WTC11 (cell line): ENCODE results near the gene PRSS8. TPM values are rescaled to one million over a fixed set of nuclear protein-coding genes. Genes with fewer than 3 reads are reported as not detected.
"Not testable (repeated sequence)": the region's sequence is repeated elsewhere in the genome, so short reads cannot be mapped to it uniquely, and the experiment has no call there.

ENCODE experiments used
- ATAC-seq: fragments of 200-7000 bp; cut with Tn5 transposase; 2 replicates; pipeline ENCODE4 v1.10.0; 2021; ENCODE audit warnings: mild to moderate bottlenecking, moderate library complexity
- CTCF ChIA-PET: fragments of 300-600 bp; sonication (Branson Sonifier 250); formaldehyde crosslinking; loops from one replicate; lab custom pipeline; 2021; ENCODE audit warnings: antibody characterized with exemption; lab: Charles Lee
- POLR2A ChIA-PET: fragments of 350-600 bp; sonication (Branson Sonifier 250); formaldehyde crosslinking; loops from one replicate; lab custom pipeline; 2021; ENCODE audit warnings: antibody characterized with exemption; lab: Charles Lee
- DNase-seq: peaks from one replicate; pipeline ENCODE4 v3.0.0; 2021; ENCODE audit warnings: low spot score
- H3K27ac Mint-ChIP-seq: 2 replicates; pipeline ENCODE4 v1.8.0; 2021; ENCODE audit warnings: mixed read lengths
- H3K27me3 Mint-ChIP-seq: 2 replicates; pipeline ENCODE4 v1.8.0; 2021; ENCODE audit warnings: low read depth, mild to moderate bottlenecking, moderate library complexity, mixed read lengths
- H3K36me3 Mint-ChIP-seq: 2 replicates; pipeline ENCODE4 v1.8.0; 2021; ENCODE audit warnings: mixed read lengths
- H3K4me1 Mint-ChIP-seq: 2 replicates; pipeline ENCODE4 v1.8.0; 2022; ENCODE audit warnings: mixed read lengths
- H3K4me3 Mint-ChIP-seq: 2 replicates; pipeline ENCODE4 v1.8.0; 2021; ENCODE audit warnings: mild to moderate bottlenecking, moderate library complexity, mixed read lengths
- H3K9me3 Mint-ChIP-seq: 2 replicates; pipeline ENCODE4 v1.8.0; 2021; ENCODE audit warnings: mixed read lengths
- CBFB ChIP-seq: sonication (generic); formaldehyde crosslinking; IDR thresholded peaks from 2 replicates; pipeline ENCODE4 v1.8.1; 2022; ENCODE audit warnings: mild to moderate bottlenecking, low read depth, missing genetic modification reagents
- CDX4 ChIP-seq: fragments of 250-450 bp; sonication (Bioruptor Pico); IDR thresholded peaks from 2 replicates; pipeline ENCODE4 v1.9.0; 2021; ENCODE audit warnings: moderate library complexity, mild to moderate bottlenecking, inconsistent platforms, borderline replicate concordance
- CREB1 ChIP-seq: sonication (generic); formaldehyde crosslinking; IDR thresholded peaks from 2 replicates; pipeline ENCODE4 v1.8.0; 2023; ENCODE audit warnings: mild to moderate bottlenecking, missing genetic modification reagents
- MYBL2 ChIP-seq: sonication (generic); formaldehyde crosslinking; IDR thresholded peaks from 2 replicates; pipeline ENCODE4 v1.8.1; 2023; ENCODE audit warnings: mild to moderate bottlenecking, moderate library complexity, missing genetic modification reagents
- NFE2L1 ChIP-seq: sonication (generic); formaldehyde crosslinking; IDR thresholded peaks from 2 replicates; pipeline ENCODE4 v1.8.1; 2023; ENCODE audit warnings: missing genetic modification reagents
- NR2C2 ChIP-seq: sonication (generic); formaldehyde crosslinking; IDR thresholded peaks from 2 replicates; pipeline ENCODE4 v1.8.0; 2022; ENCODE audit warnings: mild to moderate bottlenecking, missing genetic modification reagents
- NR3C1 ChIP-seq: sonication (generic); formaldehyde crosslinking; conservative IDR thresholded peaks from 2 replicates; pipeline ENCODE4 v1.8.1; 2023; ENCODE audit warnings: low read depth, mild to moderate bottlenecking, missing genetic modification reagents
- PRRX2 ChIP-seq: fragments of 250-450 bp; sonication (Bioruptor Pico); IDR thresholded peaks from 2 replicates; pipeline ENCODE4 v1.8.0; 2021; ENCODE audit warnings: mild to moderate bottlenecking
- SMAD3 ChIP-seq: sonication (generic); formaldehyde crosslinking; IDR thresholded peaks from 2 replicates; pipeline ENCODE4 v1.8.0; 2022; ENCODE audit warnings: missing genetic modification reagents, mild to moderate bottlenecking, borderline replicate concordance
- TEAD4 ChIP-seq: sonication (generic); formaldehyde crosslinking; IDR thresholded peaks from 2 replicates; pipeline ENCODE4 v1.8.0; 2022; ENCODE audit warnings: mild to moderate bottlenecking, missing genetic modification reagents
- ZNF121 ChIP-seq: sonication (generic); formaldehyde crosslinking; IDR thresholded peaks from 2 replicates; pipeline ENCODE4 v1.8.0; 2023; ENCODE audit warnings: missing genetic modification reagents
- ZNF219 ChIP-seq: sonication (generic); formaldehyde crosslinking; IDR thresholded peaks from 2 replicates; pipeline ENCODE4 v1.8.0; 2023; ENCODE audit warnings: missing genetic modification reagents, mild to moderate bottlenecking, borderline replicate concordance
- total RNA-seq: library from RNA; stranded (reverse); gene quantifications from 3 replicates; pipeline ENCODE4 v1.2.3, GENCODE V29; 2021
- TF ChIP-seq, protein P1 (sequence below): sonication (generic); formaldehyde crosslinking; IDR thresholded peaks from 2 replicates; pipeline ENCODE4 v1.8.1; 2022; ENCODE audit warnings: missing genetic modification reagents, borderline replicate concordance
- TF ChIP-seq, protein P2 (sequence below): sonication (generic); formaldehyde crosslinking; IDR thresholded peaks from 2 replicates; pipeline ENCODE4 v1.8.0; 2023; ENCODE audit warnings: missing genetic modification reagents, mild to moderate bottlenecking, borderline replicate concordance
- TF ChIP-seq, protein P3 (sequence below): sonication (generic); formaldehyde crosslinking; conservative IDR thresholded peaks from 2 replicates; pipeline ENCODE4 v1.8.1; 2022; ENCODE audit warnings: mild to moderate bottlenecking, missing genetic modification reagents

The PRSS8 gene
- total RNA-seq, 1 experiment from 2014 or later = 78.8 TPM

DNA sequence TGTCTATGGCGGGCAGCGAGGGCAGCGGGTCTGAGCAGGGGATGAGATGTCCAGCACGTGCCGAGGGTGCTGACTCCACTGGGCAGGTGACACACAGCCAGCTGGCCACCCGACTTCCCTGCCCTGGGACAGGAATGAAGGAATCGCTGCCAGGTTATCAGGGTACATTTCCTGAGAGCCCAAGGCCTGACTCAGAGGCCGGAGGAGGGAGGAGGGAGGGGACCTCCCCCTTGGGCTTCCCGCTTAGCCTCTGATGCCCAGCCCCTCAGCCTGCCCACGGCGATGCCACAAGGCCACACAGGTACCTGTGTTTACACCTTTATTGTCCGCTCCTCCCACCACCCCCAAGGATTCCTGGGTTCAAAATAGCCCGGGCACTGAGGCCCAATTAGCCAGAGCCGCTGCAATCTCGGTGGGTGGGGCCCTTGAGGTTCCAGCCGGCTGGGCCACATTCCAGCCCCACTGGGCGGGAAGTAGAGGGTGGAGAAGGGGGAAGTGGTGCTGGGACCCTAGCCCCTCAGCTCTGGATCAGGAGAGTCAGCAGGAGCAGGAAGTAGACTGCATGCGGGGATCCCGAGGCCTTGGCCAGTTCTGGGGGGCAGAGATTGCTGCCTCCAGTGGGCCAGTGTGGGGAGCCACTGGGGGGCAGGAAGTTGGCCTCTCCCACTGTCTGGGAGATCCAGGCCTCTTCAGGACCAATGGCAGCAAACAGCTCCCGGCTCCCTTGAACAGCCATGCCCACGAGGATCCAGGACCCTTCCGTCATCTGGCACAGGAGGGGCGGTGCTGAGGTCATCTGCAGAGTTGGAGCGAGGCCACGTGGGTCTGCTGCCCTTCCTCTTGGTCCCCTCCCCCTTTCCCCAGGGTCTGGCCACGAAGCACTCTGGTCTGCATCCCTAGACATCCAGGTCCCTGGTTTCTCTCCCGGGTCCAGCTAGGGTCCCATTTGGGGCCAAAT, 3.4 kb upstream of the PRSS8 start (continued):
- TF ChIP-seq PRRX2 (CRISPR knock-in tag) (no peak), NR2C2 (CRISPR knock-in tag) (no peak), TEAD4 (CRISPR knock-in tag) (peak; percentile 63; the same call in 1 of the 2 replicates)
- TF ChIP-seq, protein P1, sequence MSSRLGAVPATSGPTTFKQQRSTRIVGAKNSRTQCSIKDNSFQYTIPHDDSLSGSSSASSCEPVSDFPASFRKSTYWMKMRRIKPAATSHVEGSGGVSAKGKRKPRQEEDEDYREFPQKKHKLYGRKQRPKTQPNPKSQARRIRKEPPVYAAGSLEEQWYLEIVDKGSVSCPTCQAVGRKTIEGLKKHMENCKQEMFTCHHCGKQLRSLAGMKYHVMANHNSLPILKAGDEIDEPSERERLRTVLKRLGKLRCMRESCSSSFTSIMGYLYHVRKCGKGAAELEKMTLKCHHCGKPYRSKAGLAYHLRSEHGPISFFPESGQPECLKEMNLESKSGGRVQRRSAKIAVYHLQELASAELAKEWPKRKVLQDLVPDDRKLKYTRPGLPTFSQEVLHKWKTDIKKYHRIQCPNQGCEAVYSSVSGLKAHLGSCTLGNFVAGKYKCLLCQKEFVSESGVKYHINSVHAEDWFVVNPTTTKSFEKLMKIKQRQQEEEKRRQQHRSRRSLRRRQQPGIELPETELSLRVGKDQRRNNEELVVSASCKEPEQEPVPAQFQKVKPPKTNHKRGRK (CRISPR knock-in tag) = no peak

- H3K4me3 Mint-ChIP-seq, H3K9me3 Mint-ChIP-seq, H3K27me3 Mint-ChIP-seq, POLR2A ChIA-PET, DNase-seq, ATAC-seq, H3K27ac Mint-ChIP-seq: not testable (repeated sequence)
- Mint-ChIP-seq H3K36me3 (peaks cover 18% of the 10 kb centered on the region), H3K4me1 (peaks cover 68% of the 10 kb centered on the region)
- CTCF ChIA-PET = interaction anchor here (0.6 to 1.7 kb wide), 2 partner anchors 19 to 245 kb away, joined by 4 to 5 read pairs; no protein-coding TSS in a partner anchor
Observed at GRCh38 chr16:31136822-31137499, 1.4 kb upstream of the PRSS8 start.

DNA sequence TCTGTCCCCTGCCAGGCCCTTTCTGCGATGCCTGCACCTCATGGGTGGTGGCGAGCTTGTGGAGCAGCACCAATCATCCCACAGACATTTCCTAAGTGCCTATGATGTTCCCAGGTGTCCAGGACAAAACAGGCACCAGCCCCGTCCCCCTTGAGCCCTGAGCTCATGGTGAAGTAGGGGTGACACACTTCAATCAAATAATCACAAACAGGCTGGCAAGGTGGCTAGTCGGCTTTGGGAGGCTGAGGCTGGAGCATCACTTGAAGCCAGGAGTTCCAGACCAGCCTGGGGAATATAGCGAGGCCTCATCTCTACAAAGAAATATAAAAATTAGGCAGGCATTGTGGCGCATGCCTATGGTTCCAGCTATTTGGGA, 748 bp upstream of the PRSS8 start:
- H3K36me3 Mint-ChIP-seq = peaks cover 24% of the 10 kb centered on the region
- H3K27me3 Mint-ChIP-seq = no peaks in the 10 kb centered on the region
- no peaks in the 10 kb centered on the region for H3K9me3 Mint-ChIP-seq
- CTCF ChIA-PET = interaction anchor here (1.0 to 2.0 kb wide), 5 partner anchors 41 to 246 kb away, joined by 3 to 7 read pairs (median 3); partner anchors contain the start of gene HSD3B7
- ATAC-seq = no peak
- POLR2A ChIA-PET = interaction anchor here (2.0 to 2.4 kb wide), 3 partner anchors 19 to 62 kb away, joined by 9 to 26 read pairs (median 10); partner anchors contain the start of genes FUS, KAT8, ZNF646 and ZNF668
- TF ChIP-seq, protein P2, sequence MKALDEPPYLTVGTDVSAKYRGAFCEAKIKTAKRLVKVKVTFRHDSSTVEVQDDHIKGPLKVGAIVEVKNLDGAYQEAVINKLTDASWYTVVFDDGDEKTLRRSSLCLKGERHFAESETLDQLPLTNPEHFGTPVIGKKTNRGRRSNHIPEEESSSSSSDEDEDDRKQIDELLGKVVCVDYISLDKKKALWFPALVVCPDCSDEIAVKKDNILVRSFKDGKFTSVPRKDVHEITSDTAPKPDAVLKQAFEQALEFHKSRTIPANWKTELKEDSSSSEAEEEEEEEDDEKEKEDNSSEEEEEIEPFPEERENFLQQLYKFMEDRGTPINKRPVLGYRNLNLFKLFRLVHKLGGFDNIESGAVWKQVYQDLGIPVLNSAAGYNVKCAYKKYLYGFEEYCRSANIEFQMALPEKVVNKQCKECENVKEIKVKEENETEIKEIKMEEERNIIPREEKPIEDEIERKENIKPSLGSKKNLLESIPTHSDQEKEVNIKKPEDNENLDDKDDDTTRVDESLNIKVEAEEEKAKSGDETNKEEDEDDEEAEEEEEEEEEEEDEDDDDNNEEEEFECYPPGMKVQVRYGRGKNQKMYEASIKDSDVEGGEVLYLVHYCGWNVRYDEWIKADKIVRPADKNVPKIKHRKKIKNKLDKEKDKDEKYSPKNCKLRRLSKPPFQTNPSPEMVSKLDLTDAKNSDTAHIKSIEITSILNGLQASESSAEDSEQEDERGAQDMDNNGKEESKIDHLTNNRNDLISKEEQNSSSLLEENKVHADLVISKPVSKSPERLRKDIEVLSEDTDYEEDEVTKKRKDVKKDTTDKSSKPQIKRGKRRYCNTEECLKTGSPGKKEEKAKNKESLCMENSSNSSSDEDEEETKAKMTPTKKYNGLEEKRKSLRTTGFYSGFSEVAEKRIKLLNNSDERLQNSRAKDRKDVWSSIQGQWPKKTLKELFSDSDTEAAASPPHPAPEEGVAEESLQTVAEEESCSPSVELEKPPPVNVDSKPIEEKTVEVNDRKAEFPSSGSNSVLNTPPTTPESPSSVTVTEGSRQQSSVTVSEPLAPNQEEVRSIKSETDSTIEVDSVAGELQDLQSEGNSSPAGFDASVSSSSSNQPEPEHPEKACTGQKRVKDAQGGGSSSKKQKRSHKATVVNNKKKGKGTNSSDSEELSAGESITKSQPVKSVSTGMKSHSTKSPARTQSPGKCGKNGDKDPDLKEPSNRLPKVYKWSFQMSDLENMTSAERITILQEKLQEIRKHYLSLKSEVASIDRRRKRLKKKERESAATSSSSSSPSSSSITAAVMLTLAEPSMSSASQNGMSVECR (CRISPR knock-in tag) = no peak
- TF ChIP-seq, protein P3, sequence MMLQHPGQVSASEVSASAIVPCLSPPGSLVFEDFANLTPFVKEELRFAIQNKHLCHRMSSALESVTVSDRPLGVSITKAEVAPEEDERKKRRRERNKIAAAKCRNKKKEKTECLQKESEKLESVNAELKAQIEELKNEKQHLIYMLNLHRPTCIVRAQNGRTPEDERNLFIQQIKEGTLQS (CRISPR knock-in tag) = no peak
- TF ChIP-seq ZNF219 (CRISPR knock-in tag) (no peak), CREB1 (CRISPR knock-in tag) (no peak), SMAD3 (no peak), MYBL2 (CRISPR knock-in tag) (no peak), ZNF121 (no peak), CDX4 (CRISPR knock-in tag) (no peak), PRRX2 (CRISPR knock-in tag) (no peak), CBFB (CRISPR knock-in tag) (no peak), TEAD4 (CRISPR knock-in tag) (no peak), NFE2L1 (no peak), NR3C1 (CRISPR knock-in tag) (no peak)
- H3K27ac Mint-ChIP-seq = no peak overlapping the region
- no peak for DNase-seq
- H3K4me1 Mint-ChIP-seq = peaks cover 66% of the 10 kb centered on the region
- H3K4me3 Mint-ChIP-seq = peak overlapping the region; percentile 87
